GM23338 (cell line): ENCODE measurements around the gene JAZF1. TPM values are rescaled to one million over a fixed set of nuclear protein-coding genes. Genes with fewer than 3 reads are reported as not detected.

Experiments used
- ATAC-seq: fragments of 200-7000 bp; cut with Tn5 transposase; 3 replicates; pipeline ENCODE4 v1.9.1; 2020
- DNase-seq: peaks from one replicate; pipeline ENCODE4 v3.0.0-alpha.2; 2015; ENCODE audit warnings: low spot score
- H2AFZ ChIP-seq: fragments of 200-600 bp; sonication (generic); 2 replicates; pipeline ENCODE4 v1.8.0; 2016; ENCODE audit warnings: antibody characterized with exemption, mild to moderate bottlenecking, moderate library complexity
- H3F3A ChIP-seq: fragments of 200-600 bp; sonication (generic); replicated peaks from 2 replicates; pipeline ENCODE4 v1.8.0; 2017; ENCODE audit warnings: antibody characterized with exemption, mixed run types, low read depth
- H3K27ac ChIP-seq: fragments of 200-600 bp; sonication (generic); 2 replicates; pipeline ENCODE4 v1.6.1; 2016; ENCODE audit warnings: low read depth
- H3K27me3 ChIP-seq: fragments of 200-600 bp; sonication (generic); 2 replicates; pipeline ENCODE4 v1.8.0; 2016; ENCODE audit warnings: mild to moderate bottlenecking, mixed run types, moderate library complexity; ENCODE audit not compliant: insufficient read depth
- H3K36me3 ChIP-seq: fragments of 200-600 bp; sonication (generic); 2 replicates; pipeline ENCODE4 v1.8.0; 2016; ENCODE audit warnings: mild to moderate bottlenecking; ENCODE audit not compliant: insufficient read depth
- H3K4me1 ChIP-seq: fragments of 200-600 bp; sonication (generic); 2 replicates; pipeline ENCODE4 v1.8.0; 2016; ENCODE audit warnings: mild to moderate bottlenecking, moderate library complexity; ENCODE audit not compliant: insufficient read depth
- H3K4me2 ChIP-seq: fragments of 200-600 bp; sonication (generic); 2 replicates; pipeline ENCODE4 v1.7.1; 2017; ENCODE audit warnings: mixed run types
- H3K4me3 ChIP-seq: fragments of 200-600 bp; sonication (generic); 2 replicates; pipeline ENCODE4 v1.6.1; 2016; ENCODE audit warnings: mixed run types
- H3K79me2 ChIP-seq: fragments of 200-600 bp; sonication (generic); replicated peaks from 2 replicates; pipeline ENCODE4 v1.8.0; 2017; ENCODE audit warnings: mild to moderate bottlenecking; ENCODE audit not compliant: insufficient read depth
- H3K9me2 ChIP-seq: fragments of 200-600 bp; sonication (generic); 2 replicates; pipeline ENCODE4 v1.8.0; 2017; ENCODE audit not compliant: insufficient read depth
- H4K20me1 ChIP-seq: fragments of 200-600 bp; sonication (generic); replicated peaks from 2 replicates; pipeline ENCODE4 v1.8.0; 2017; ENCODE audit warnings: mild to moderate bottlenecking; ENCODE audit not compliant: insufficient read depth
- H3K27ac Mint-ChIP-seq: 2 replicates; pipeline ENCODE4 v1.8.0; 2020; ENCODE audit warnings: inconsistent platforms, mild to moderate bottlenecking, moderate library complexity, mixed read lengths
- H3K27me3 Mint-ChIP-seq: 3 replicates; pipeline ENCODE4 v1.8.0; 2022; ENCODE audit warnings: low read depth, mild to moderate bottlenecking, moderate library complexity, mixed read lengths, inconsistent platforms; ENCODE audit not compliant: insufficient read depth, poor library complexity
- H3K36me3 Mint-ChIP-seq: 3 replicates; pipeline ENCODE4 v1.8.0; 2021; ENCODE audit warnings: low read depth, mild to moderate bottlenecking, inconsistent platforms, moderate library complexity, mixed read lengths
- H3K4me1 Mint-ChIP-seq: 3 replicates; pipeline ENCODE4 v1.8.0; 2020; ENCODE audit warnings: mild to moderate bottlenecking, inconsistent platforms, mixed read lengths
- H3K4me3 Mint-ChIP-seq: 3 replicates; pipeline ENCODE4 v1.8.0; 2021; ENCODE audit warnings: moderate library complexity, mild to moderate bottlenecking, inconsistent platforms, mixed read lengths
- H3K9me3 Mint-ChIP-seq: 3 replicates; pipeline ENCODE4 v1.8.0; 2020; ENCODE audit warnings: moderate library complexity, mild to moderate bottlenecking, inconsistent platforms, mixed read lengths
- NANOG ChIP-seq: IDR thresholded peaks from 2 replicates; pipeline ENCODE4 v1.6.1; 2016; ENCODE audit warnings: antibody characterized with exemption, borderline replicate concordance
- POLR2AphosphoS5 ChIP-seq: IDR thresholded peaks from 2 replicates; pipeline ENCODE4 v1.6.1; 2016; ENCODE audit warnings: antibody characterized with exemption, low read depth
- REST ChIP-seq: IDR thresholded peaks from one replicate; pipeline ENCODE4 v1.6.1; 2018; ENCODE audit warnings: antibody characterized with exemption; ENCODE audit not compliant: unreplicated experiment
- STAT1 ChIP-seq: IDR thresholded peaks from one replicate; pipeline ENCODE4 v1.6.1; 2016; ENCODE audit warnings: antibody characterized with exemption; ENCODE audit not compliant: unreplicated experiment
- ZNF114 ChIP-seq: fragments of 250-450 bp; sonication (Bioruptor Pico); IDR thresholded peaks from 2 replicates; pipeline ENCODE4 v1.5.0; 2020; ENCODE audit warnings: mild to moderate bottlenecking, moderate library complexity
- ZNF462 ChIP-seq: fragments of 250-450 bp; sonication (Bioruptor Pico); IDR thresholded peaks from 2 replicates; pipeline ENCODE4 v1.5.0; 2020; ENCODE audit warnings: mild to moderate bottlenecking, moderate library complexity
- polyA plus RNA-seq: library from polyadenylated mRNA; unstranded; fragments of >200 nt; fragmentation: Nextera tagmentation; extraction: Ambion mirVana; gene quantifications from 2 replicates; pipeline ENCODE4 v1.2.1, GENCODE V29; 2016
- total RNA-seq: library from RNA; depleted of rRNA; stranded (reverse); fragments of >200 nt; shearing (Covaris generic); gene quantifications from 2 replicates; pipeline ENCODE4 v1.2.3, GENCODE V29; 2014
- TF ChIP-seq, protein P1 (sequence below): IDR thresholded peaks from 2 replicates; pipeline ENCODE4 v1.6.1; 2016; ENCODE audit warnings: antibody characterized with exemption
- TF ChIP-seq, protein P2 (sequence below), 2 experiments: fragments of 200-600 bp in 1 of 2; sonication (generic) in 1 of 2; conservative IDR thresholded peaks; 2 replicates each; pipeline versions ENCODE4 v1.5.1 to v1.6.1; 2016 to 2017; ENCODE audit warnings: antibody characterized with exemption in 2 of 2, low read depth in 2 of 2, mild to moderate bottlenecking in 2 of 2, moderate library complexity in 1 of 2

JAZF1 gene
- total and polyA plus RNA-seq, 2 experiments from 2014 or later = 12.2 to 22.2 TPM

DNA sequence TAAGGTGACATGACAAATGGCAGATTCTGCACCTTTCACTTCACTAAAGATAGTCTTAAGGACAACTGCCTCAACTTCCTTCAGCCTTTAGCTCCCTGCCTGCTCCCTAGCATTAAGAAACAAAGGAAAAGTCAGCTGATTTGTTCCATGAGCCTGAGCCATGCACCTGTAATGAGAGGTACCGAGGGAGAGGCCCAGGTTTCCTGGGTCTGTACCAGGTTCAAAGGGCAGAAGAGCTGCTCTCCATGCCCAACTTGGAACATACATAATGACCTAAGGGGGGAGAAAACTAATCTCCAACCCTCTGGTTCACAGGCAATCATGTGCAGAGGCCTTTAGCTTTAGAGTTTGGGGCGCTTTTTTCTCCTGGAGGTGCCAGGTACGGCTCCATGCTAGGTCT, 111.2 kb downstream of the JAZF1 start:
- no peak overlapping the region for H3K27ac Mint-ChIP-seq
- TF ChIP-seq POLR2AphosphoS5 (no peak), NANOG (no peak)
- TF ChIP-seq, protein P1, sequence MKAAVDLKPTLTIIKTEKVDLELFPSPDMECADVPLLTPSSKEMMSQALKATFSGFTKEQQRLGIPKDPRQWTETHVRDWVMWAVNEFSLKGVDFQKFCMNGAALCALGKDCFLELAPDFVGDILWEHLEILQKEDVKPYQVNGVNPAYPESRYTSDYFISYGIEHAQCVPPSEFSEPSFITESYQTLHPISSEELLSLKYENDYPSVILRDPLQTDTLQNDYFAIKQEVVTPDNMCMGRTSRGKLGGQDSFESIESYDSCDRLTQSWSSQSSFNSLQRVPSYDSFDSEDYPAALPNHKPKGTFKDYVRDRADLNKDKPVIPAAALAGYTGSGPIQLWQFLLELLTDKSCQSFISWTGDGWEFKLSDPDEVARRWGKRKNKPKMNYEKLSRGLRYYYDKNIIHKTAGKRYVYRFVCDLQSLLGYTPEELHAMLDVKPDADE = no peak
- no peak overlapping the region for H3K4me3 Mint-ChIP-seq
- peaks cover 37% of the 10 kb centered on the region for H3K4me1 ChIP-seq
- H3K27ac ChIP-seq = no peak overlapping the region
- H2AFZ ChIP-seq = no peak overlapping the region
- ATAC-seq = no peak
- no peak overlapping the region for H3K4me2 ChIP-seq
- no peaks in the 10 kb centered on the region for H3K9me2 ChIP-seq
- DNase-seq = no peak
- H3K4me1 Mint-ChIP-seq = peaks cover 35% of the 10 kb centered on the region
- no peaks in the 10 kb centered on the region for H3K36me3 ChIP-seq
- H3K4me3 ChIP-seq = no peak overlapping the region
- no peaks in the 10 kb centered on the region for H3K36me3 Mint-ChIP-seq
- no peaks in the 10 kb centered on the region for H3K9me3 Mint-ChIP-seq
- H4K20me1 ChIP-seq = no peaks in the 10 kb centered on the region; the same call in 1 of the 2 replicates
- H3K27me3 ChIP-seq = no peaks in the 10 kb centered on the region
- H3K79me2 ChIP-seq = peaks cover 13% of the 10 kb centered on the region
- H3F3A ChIP-seq = no peaks in the 10 kb centered on the region; the same call in 1 of the 2 replicates
- H3K27me3 Mint-ChIP-seq = peaks cover 2% of the 10 kb centered on the region

- no peak overlapping the region for H3K4me2 ChIP-seq
- H3K27me3 ChIP-seq = no peaks in the 10 kb centered on the region
- no peaks in the 10 kb centered on the region; the same call in 1 of the 2 replicates for H4K20me1 ChIP-seq
- ATAC-seq (no peak), DNase-seq (no peak)
- peaks cover 35% of the 10 kb centered on the region for H3K4me1 Mint-ChIP-seq
- H3K36me3 Mint-ChIP-seq = no peaks in the 10 kb centered on the region
- H3K36me3 ChIP-seq = no peaks in the 10 kb centered on the region
- H3K27me3 Mint-ChIP-seq = peaks cover 2% of the 10 kb centered on the region
- H3K27ac Mint-ChIP-seq = no peak overlapping the region
- peaks cover 35% of the 10 kb centered on the region for H3K4me1 ChIP-seq
- no peak overlapping the region for H3K4me3 ChIP-seq
- no peak overlapping the region for H3K27ac ChIP-seq
- H3K79me2 ChIP-seq = peaks cover 7% of the 10 kb centered on the region
- no peaks in the 10 kb centered on the region for H3K9me3 Mint-ChIP-seq
- H2AFZ ChIP-seq = no peak overlapping the region
- H3F3A ChIP-seq = no peaks in the 10 kb centered on the region; the same call in 1 of the 2 replicates
- H3K4me3 Mint-ChIP-seq = no peak overlapping the region
- no peaks in the 10 kb centered on the region for H3K9me2 ChIP-seq
- no peak for TF ChIP-seq ZNF114 (CRISPR knock-in tag)
- TF ChIP-seq, protein P1 = no peak
- TF ChIP-seq STAT1 = no peak
- TF ChIP-seq REST = no peak
- TF ChIP-seq, protein P2, sequence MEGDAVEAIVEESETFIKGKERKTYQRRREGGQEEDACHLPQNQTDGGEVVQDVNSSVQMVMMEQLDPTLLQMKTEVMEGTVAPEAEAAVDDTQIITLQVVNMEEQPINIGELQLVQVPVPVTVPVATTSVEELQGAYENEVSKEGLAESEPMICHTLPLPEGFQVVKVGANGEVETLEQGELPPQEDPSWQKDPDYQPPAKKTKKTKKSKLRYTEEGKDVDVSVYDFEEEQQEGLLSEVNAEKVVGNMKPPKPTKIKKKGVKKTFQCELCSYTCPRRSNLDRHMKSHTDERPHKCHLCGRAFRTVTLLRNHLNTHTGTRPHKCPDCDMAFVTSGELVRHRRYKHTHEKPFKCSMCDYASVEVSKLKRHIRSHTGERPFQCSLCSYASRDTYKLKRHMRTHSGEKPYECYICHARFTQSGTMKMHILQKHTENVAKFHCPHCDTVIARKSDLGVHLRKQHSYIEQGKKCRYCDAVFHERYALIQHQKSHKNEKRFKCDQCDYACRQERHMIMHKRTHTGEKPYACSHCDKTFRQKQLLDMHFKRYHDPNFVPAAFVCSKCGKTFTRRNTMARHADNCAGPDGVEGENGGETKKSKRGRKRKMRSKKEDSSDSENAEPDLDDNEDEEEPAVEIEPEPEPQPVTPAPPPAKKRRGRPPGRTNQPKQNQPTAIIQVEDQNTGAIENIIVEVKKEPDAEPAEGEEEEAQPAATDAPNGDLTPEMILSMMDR (conservative IDR thresholded peaks at IDR 0.05; ENCODE audit: low read depth in 2 of 2) = no peak
- no peak for TF ChIP-seq ZNF462 (CRISPR knock-in tag)
These were observed 111.8 kb downstream of the JAZF1 start for GRCh38 chr7:28068811-28069216.
